Common myeloid progenitor, CD34-positive (primary cell): Measurements from ENCODE around the gene SDHB.

ENCODE experiments used
- CTCF ChIA-PET: fragments of 350-600 bp; sonication (Branson Sonifier 250); formaldehyde crosslinking; loops from one replicate; lab custom pipeline; 2021; ENCODE audit warnings: antibody characterized with exemption; lab: Charles Lee
- POLR2A ChIA-PET: fragments of 350-600 bp; sonication (Branson Sonifier 250); formaldehyde crosslinking; loops from one replicate; lab custom pipeline; 2021; ENCODE audit warnings: antibody characterized with exemption; lab: Charles Lee
- DNase-seq, 3 donors: peaks; one replicate each; pipeline versions ENCODE4 v3.0.0 to v3.0.0-alpha.2; 2013
- H3K27ac ChIP-seq, 2 experiments: 1 replicate in 1 of 2; 2 replicates in 1 of 2; pipeline ENCODE4 v1.7.0; 2013; ENCODE audit warnings: inconsistent platforms in 2 of 2, low read length in 2 of 2, mild to moderate bottlenecking in 2 of 2, low read depth in 1 of 2, moderate library complexity in 1 of 2; ENCODE audit not compliant: severe bottlenecking in 2 of 2, insufficient read depth in 1 of 2, poor library complexity in 1 of 2
- H3K27me3 ChIP-seq, 5 experiments: replicated peaks in 2 of 5; 1 replicate in 3 of 5; 2 replicates in 2 of 5; pipeline versions ENCODE4 v1.6.1 to v1.7.0; 2013; ENCODE audit warnings: low read length in 4 of 5, mild to moderate bottlenecking in 2 of 5, moderate library complexity in 2 of 5, inconsistent platforms in 1 of 5; ENCODE audit not compliant: insufficient read depth in 5 of 5, control insufficient read depth in 4 of 5
- H3K36me3 ChIP-seq, 4 experiments: 1 replicate in 2 of 4; 2 replicates in 2 of 4; pipeline versions ENCODE4 v1.6.1 to v1.7.0; 2013; ENCODE audit warnings: low read length in 3 of 4, control low read depth in 1 of 4, mild to moderate bottlenecking in 1 of 4; ENCODE audit not compliant: control insufficient read depth in 4 of 4, insufficient read depth in 4 of 4
- H3K4me1 ChIP-seq, 4 experiments: 1 replicate in 3 of 4; 2 replicates in 1 of 4; pipeline versions ENCODE4 v1.6.1 to v1.7.1; 2013; ENCODE audit warnings: low read length in 3 of 4, mild to moderate bottlenecking in 3 of 4, control low read depth in 1 of 4, inconsistent platforms in 1 of 4, moderate library complexity in 1 of 4; ENCODE audit not compliant: control insufficient read depth in 4 of 4, insufficient read depth in 4 of 4; ENCODE audit errors: control extremely low read depth in 1 of 4
- H3K4me3 ChIP-seq, 7 experiments: 1 replicate in 4 of 7; 2 replicates in 3 of 7; pipeline versions ENCODE4 v1.5.1 to v1.7.0; 2013; ENCODE audit warnings: mild to moderate bottlenecking in 7 of 7, low read length in 6 of 7, moderate library complexity in 6 of 7, inconsistent platforms in 2 of 7, low read depth in 2 of 7, control low read depth in 1 of 7; ENCODE audit not compliant: insufficient read depth in 4 of 7, control insufficient read depth in 1 of 7; ENCODE audit errors: extremely low read depth in 1 of 7
- H3K9me3 ChIP-seq, 5 experiments: 1 replicate in 4 of 5; 2 replicates in 1 of 5; pipeline versions ENCODE4 v1.6.1 to v1.7.1; 2013; ENCODE audit warnings: low read length in 4 of 5, mild to moderate bottlenecking in 2 of 5, inconsistent platforms in 1 of 5, low read depth in 1 of 5, moderate library complexity in 1 of 5; ENCODE audit not compliant: control insufficient read depth in 4 of 5, insufficient read depth in 2 of 5; ENCODE audit errors: control extremely low read depth in 1 of 5
- WGBS: methylation state at CpG from one replicate; pipeline ENCODE4 v1.1.5; 2013; ENCODE audit not compliant: insufficient coverage; 5-methylcytosine and 5-hydroxymethylcytosine counted together

SDHB gene

DNA sequence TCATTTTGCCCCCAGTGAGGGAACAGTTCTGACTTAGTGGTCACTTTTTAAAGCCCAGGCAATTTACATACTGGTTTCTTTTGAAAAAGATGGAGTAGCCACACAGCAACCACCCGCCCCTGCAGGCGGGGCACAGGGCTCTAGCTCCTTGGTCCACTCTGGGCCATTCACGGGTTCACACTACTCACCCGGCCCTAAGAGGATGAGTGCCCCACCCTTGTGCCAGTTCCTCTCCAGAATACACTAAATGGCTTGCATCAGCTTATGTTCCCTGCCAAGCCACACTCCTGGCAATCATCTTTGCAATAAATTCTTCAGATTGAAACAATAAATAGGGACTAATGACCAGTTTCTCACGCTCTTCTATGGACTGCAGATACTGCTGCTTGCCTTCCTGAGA is 26.4 kb downstream of the SDHB start:
- ChIA-PET POLR2A (no interaction called here), CTCF (no interaction called here)
- Histone ChIP-seq H3K9me3 (no peaks in the 10 kb centered on the region), H3K27me3 (no peaks in the 10 kb centered on the region), H3K36me3 (peaks cover 12 to 73% (median 53%) of the 10 kb centered on the region in 4 experiments), H3K27ac (no peak overlapping the region), H3K4me3 (no peak overlapping the region), H3K4me1 (peaks cover 0 to 24% (median 14%) of the 10 kb centered on the region in 4 experiments)
- DNase-seq = no peak
- 100% methylated on average over 4 of the region's 5 CpGs for WGBS

DNA sequence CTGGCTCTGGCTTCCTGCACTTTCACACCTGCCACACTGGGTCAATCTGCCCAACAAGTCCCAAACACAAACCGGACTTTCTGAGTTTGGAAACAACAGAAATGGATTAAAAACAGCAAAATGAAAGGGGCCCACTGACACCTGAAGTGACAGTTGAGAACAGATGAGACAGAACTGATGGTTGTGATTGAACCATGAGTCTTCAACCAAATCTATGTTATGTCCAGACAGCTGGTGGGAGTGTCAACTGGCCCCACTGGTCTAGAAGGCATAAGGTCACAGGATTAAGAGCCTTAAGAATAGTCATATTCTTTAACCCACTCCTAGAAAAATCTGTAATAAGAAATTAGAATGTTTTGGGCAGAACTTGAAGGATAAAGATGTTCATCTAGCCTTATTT is 29.1 kb downstream of the SDHB start:
- no peak overlapping the region for H3K27ac ChIP-seq
- no peak for DNase-seq
- whole genome bisulfite sequencing = 100% methylated on average over 1 of the region's 1 CpG
- ChIA-PET CTCF (interaction anchor here (0.9 to 3.8 kb wide), 7 partner anchors 11 to 73 kb away, joined by 3 to 22 read pairs (median 7); no protein-coding TSS in a partner anchor), POLR2A (interaction anchor here (1.2 kb wide), 1 partner anchor 15 kb away, joined by 4 read pairs; no protein-coding TSS in a partner anchor)
- H3K36me3 ChIP-seq = peaks cover 19 to 81% (median 59%) of the 10 kb centered on the region in 4 experiments
- H3K9me3 ChIP-seq = no peaks in the 10 kb centered on the region
- H3K27me3 ChIP-seq = no peaks in the 10 kb centered on the region
- H3K4me3 ChIP-seq = no peak overlapping the region
- peaks cover 0 to 25% (median 14%) of the 10 kb centered on the region in 4 experiments for H3K4me1 ChIP-seq

DNA sequence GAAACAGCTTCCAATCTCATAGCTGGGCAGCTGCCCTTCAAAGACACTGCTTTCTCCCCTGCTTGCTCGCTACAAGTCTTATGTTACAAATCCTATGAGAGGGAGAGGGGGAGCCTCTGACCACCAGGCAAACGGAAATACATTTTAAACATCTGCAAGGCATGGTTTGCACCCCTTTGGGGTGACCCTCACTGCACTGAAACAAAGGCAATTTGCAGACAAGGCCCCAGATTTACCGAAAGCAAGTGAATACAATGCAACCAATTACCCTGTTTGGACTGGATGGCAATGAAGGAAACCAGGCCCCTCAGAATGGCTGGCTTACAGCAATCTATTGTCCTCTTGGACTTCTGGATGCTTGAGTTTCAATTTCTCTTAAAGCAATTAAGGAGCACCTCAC is 30.3 kb downstream of the SDHB start:
- Histone ChIP-seq H3K9me3 (no peaks in the 10 kb centered on the region), H3K36me3 (peaks cover 15 to 85% (median 58%) of the 10 kb centered on the region in 4 experiments), H3K27me3 (no peaks in the 10 kb centered on the region), H3K4me1 (peaks cover 0 to 25% (median 14%) of the 10 kb centered on the region in 4 experiments), H3K4me3 (no peak overlapping the region), H3K27ac (no peak overlapping the region)
- POLR2A ChIA-PET = interaction anchor here (0.8 to 0.9 kb wide), 2 partner anchors 10 to 127 kb away, joined by 3 read pairs; no protein-coding TSS in a partner anchor
- no peak for DNase-seq
- CTCF ChIA-PET = interaction anchor here (0.6 to 3.8 kb wide), 15 partner anchors 10 to 76 kb away, joined by 3 to 22 read pairs (median 6); no protein-coding TSS in a partner anchor
- 90% methylated on average over 2 of the region's 3 CpGs for WGBS

DNA sequence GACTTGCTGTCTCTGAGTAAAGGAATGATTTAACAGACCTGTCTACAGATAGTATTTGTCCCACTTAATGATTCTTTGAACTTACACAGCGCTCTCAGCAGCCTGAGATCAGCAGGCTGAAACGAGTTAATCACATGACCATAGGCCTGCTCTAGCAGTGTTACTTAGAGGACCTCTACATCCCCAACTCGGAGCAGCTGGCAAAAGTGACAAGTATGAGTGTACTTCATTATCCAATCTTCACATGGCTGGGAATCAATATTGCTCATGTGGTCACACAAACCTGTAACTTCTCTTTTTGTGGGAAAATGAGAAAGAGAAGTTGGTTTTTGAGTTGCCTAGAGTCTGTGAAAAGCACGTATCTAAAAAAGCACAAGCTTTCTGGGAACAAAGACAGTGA is 30.7 kb downstream of the SDHB start:
- Histone ChIP-seq H3K27ac (no peak overlapping the region), H3K27me3 (no peaks in the 10 kb centered on the region), H3K4me3 (no peak overlapping the region), H3K9me3 (no peaks in the 10 kb centered on the region), H3K36me3 (peaks cover 15 to 85% (median 58%) of the 10 kb centered on the region in 4 experiments), H3K4me1 (peaks cover 0 to 25% (median 14%) of the 10 kb centered on the region in 4 experiments)
- POLR2A ChIA-PET = interaction anchor here (0.6 to 0.9 kb wide), 5 partner anchors 9 to 584 kb away, joined by 3 to 4 read pairs (median 3); no protein-coding TSS in a partner anchor
- peak in 2 of 3 donors; percentile 43 to 50 for DNase-seq
- 60% methylated on average over 2 of the region's 4 CpGs for WGBS
- CTCF ChIA-PET = interaction anchor here (1.0 to 3.8 kb wide), 15 partner anchors 10 to 75 kb away, joined by 3 to 22 read pairs (median 6); no protein-coding TSS in a partner anchor

DNA sequence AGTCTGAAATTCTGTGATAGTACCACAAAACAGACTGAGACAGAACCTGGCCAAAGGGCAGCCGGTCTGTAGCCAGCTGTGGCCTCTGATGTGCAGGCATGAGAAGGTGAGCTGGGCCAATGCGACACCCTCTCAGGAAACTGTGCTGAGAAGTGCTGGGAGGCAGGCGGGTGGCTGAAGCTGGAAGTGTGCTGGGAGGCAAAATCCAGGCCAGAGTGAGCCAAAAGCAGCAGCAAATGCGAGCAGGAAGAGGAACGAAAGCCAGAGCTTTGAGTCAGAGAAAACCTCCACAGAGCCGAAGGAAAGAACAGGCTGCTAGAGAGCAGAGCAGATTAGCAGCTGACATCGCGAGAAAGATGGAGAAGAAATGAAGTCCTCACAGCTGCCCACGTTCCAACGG is 31.9 kb downstream of the SDHB start:
- no peak for DNase-seq
- H3K9me3 ChIP-seq = no peaks in the 10 kb centered on the region
- peaks cover 15 to 77% (median 52%) of the 10 kb centered on the region in 4 experiments for H3K36me3 ChIP-seq
- H3K4me3 ChIP-seq = no peak overlapping the region
- H3K4me1 ChIP-seq = peaks cover 0 to 25% (median 14%) of the 10 kb centered on the region in 4 experiments
- POLR2A ChIA-PET = interaction anchor here (0.8 kb wide), 1 partner anchor 14 kb away, joined by 3 read pairs; no protein-coding TSS in a partner anchor
- no peak overlapping the region for H3K27ac ChIP-seq
- WGBS = 91% methylated on average over 10 of the region's 10 CpGs
- CTCF ChIA-PET = interaction anchor here (1.0 to 3.8 kb wide), 7 partner anchors 8 to 65 kb away, joined by 3 to 22 read pairs (median 5); no protein-coding TSS in a partner anchor
- no peaks in the 10 kb centered on the region for H3K27me3 ChIP-seq

DNA sequence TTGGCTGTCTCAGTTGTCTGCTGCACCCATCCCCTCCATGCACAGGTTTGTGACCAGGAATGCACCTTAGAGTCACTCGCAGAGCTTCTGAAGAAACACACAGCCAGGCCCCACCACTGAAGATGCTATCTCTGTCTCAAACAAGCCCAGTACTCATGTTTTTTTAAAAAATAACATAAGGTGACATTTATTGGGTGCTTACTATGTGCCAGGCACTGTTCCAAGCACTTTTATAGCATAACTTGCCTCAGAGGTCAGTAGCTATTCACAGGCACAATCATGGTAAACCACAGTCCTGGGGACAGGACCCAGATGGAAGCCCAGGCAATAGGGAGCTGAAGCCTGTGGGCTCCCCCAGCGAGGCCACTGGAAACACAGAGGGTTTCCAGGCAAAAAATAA is 33.3 kb downstream of the SDHB start:
- H3K36me3 ChIP-seq = peaks cover 15 to 65% (median 46%) of the 10 kb centered on the region in 4 experiments
- WGBS = 92% methylated on average over 1 of the region's 2 CpGs
- no peak overlapping the region for H3K27ac ChIP-seq
- DNase-seq = no peak
- no peaks in the 10 kb centered on the region for H3K9me3 ChIP-seq
- CTCF ChIA-PET = interaction anchor here (0.8 to 3.3 kb wide), 5 partner anchors 9 to 60 kb away, joined by 3 to 17 read pairs (median 4); no protein-coding TSS in a partner anchor
- H3K4me1 ChIP-seq = peaks cover 0 to 27% (median 14%) of the 10 kb centered on the region in 4 experiments
- no peaks in the 10 kb centered on the region for H3K27me3 ChIP-seq
- H3K4me3 ChIP-seq = no peak overlapping the region
- POLR2A ChIA-PET = no interaction called here

DNA sequence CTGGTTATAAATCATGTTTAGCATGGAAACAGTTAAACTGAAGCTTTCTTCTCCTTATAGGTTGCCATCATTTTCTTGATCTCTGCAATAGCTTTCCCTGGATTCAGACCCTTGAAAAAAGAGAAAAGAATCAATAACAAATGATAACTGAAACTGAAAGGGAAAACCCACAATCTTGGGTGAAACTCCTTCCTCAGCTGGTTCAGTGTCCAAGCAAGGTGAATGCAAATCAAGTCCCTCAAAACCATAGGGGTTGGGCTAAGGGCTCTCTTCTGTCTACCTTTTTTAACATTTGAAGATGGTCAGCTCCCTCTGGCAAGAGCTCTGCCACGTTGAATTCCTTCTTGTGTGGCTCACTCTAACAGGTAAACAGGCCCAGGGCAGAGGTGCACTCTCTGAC is 35.0 kb downstream of the SDHB start:
- no peak for DNase-seq
- H3K9me3 ChIP-seq = no peaks in the 10 kb centered on the region
- peaks cover 13 to 55% (median 38%) of the 10 kb centered on the region in 4 experiments for H3K36me3 ChIP-seq
- H3K4me3 ChIP-seq = no peak overlapping the region
- WGBS = 63% methylated on average over 1 of the region's 1 CpG
- H3K4me1 ChIP-seq = peaks cover 3 to 29% (median 21%) of the 10 kb centered on the region in 4 experiments
- ChIA-PET POLR2A (interaction anchor here (1.1 kb wide), 1 partner anchor 26 kb away, joined by 3 read pairs; no protein-coding TSS in a partner anchor), CTCF (interaction anchor here (0.7 to 1.5 kb wide), 6 partner anchors 9 to 63 kb away, joined by 3 to 5 read pairs (median 3); no protein-coding TSS in a partner anchor)
- no peak overlapping the region for H3K27ac ChIP-seq
- H3K27me3 ChIP-seq = no peaks in the 10 kb centered on the region
